Nephron (organoid): Measurements from ENCODE around the gene ADAM17.
A peak's percentile ranks its signal among the peaks of the same experiment; 100 is the strongest.

Experiments used
- H3K27ac Mint-ChIP-seq, 3 experiments: 2 replicates each; pipeline ENCODE4 v1.8.0; 2020; ENCODE audit warnings: mixed read lengths in 3 of 3, mild to moderate bottlenecking in 2 of 3, moderate library complexity in 1 of 3
- H3K27me3 Mint-ChIP-seq: 2 replicates; pipeline ENCODE4 v1.8.0; 2021; ENCODE audit warnings: low read depth, mild to moderate bottlenecking, moderate library complexity, mixed read lengths
- H3K36me3 Mint-ChIP-seq: 2 replicates; pipeline ENCODE4 v1.8.0; 2020; ENCODE audit warnings: low read depth, mixed read lengths
- H3K4me1 Mint-ChIP-seq: 2 replicates; pipeline ENCODE4 v1.8.0; 2020; ENCODE audit warnings: mixed read lengths
- H3K4me3 Mint-ChIP-seq, 3 experiments: 2 replicates each; pipeline ENCODE4 v1.8.0; 2020; ENCODE audit warnings: mild to moderate bottlenecking in 3 of 3, mixed read lengths in 3 of 3, moderate library complexity in 2 of 3
- H3K9me3 Mint-ChIP-seq: 2 replicates; pipeline ENCODE4 v1.8.0; 2020; ENCODE audit warnings: mixed read lengths
- TF ChIP-seq, protein P1 (sequence below), 3 experiments: fragments of 200-600 bp; sonication (generic); IDR thresholded peaks; one replicate each; pipeline ENCODE4 v1.5.0; 2021; ENCODE audit warnings: antibody characterized with exemption in 3 of 3; ENCODE audit not compliant: unreplicated experiment in 3 of 3

Gene ADAM17

DNA sequence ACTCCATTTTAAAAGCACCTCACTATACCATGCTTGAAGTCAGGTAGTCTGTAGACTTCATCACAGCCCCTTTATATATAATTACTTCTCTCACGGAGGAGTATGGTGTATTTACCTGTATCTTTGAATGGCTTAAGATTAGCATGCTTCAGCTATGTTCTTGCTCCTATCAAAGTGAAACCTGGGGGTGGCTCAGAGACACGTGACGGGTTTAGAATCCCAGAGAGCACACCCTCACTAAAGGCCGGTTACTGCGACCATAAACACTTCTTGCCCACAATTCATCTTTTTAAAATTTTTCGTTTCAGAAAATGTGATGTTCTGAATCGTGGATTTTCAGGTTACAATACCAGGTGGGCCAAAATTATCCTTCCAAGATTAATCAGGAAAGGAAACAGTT is 77.7 kb downstream of the ADAM17 start:
- Mint-ChIP-seq H3K27ac (no peak overlapping the region), H3K4me3 (no peak overlapping the region), H3K27me3 (no peaks in the 10 kb centered on the region), H3K4me1 (peaks cover 18% of the 10 kb centered on the region), H3K9me3 (no peaks in the 10 kb centered on the region), H3K36me3 (peaks cover 46% of the 10 kb centered on the region)
- TF ChIP-seq, protein P1, sequence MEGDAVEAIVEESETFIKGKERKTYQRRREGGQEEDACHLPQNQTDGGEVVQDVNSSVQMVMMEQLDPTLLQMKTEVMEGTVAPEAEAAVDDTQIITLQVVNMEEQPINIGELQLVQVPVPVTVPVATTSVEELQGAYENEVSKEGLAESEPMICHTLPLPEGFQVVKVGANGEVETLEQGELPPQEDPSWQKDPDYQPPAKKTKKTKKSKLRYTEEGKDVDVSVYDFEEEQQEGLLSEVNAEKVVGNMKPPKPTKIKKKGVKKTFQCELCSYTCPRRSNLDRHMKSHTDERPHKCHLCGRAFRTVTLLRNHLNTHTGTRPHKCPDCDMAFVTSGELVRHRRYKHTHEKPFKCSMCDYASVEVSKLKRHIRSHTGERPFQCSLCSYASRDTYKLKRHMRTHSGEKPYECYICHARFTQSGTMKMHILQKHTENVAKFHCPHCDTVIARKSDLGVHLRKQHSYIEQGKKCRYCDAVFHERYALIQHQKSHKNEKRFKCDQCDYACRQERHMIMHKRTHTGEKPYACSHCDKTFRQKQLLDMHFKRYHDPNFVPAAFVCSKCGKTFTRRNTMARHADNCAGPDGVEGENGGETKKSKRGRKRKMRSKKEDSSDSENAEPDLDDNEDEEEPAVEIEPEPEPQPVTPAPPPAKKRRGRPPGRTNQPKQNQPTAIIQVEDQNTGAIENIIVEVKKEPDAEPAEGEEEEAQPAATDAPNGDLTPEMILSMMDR (IDR thresholded peaks at IDR 0.05; ENCODE audit: unreplicated experiment in 3 of 3), result no peak

DNA sequence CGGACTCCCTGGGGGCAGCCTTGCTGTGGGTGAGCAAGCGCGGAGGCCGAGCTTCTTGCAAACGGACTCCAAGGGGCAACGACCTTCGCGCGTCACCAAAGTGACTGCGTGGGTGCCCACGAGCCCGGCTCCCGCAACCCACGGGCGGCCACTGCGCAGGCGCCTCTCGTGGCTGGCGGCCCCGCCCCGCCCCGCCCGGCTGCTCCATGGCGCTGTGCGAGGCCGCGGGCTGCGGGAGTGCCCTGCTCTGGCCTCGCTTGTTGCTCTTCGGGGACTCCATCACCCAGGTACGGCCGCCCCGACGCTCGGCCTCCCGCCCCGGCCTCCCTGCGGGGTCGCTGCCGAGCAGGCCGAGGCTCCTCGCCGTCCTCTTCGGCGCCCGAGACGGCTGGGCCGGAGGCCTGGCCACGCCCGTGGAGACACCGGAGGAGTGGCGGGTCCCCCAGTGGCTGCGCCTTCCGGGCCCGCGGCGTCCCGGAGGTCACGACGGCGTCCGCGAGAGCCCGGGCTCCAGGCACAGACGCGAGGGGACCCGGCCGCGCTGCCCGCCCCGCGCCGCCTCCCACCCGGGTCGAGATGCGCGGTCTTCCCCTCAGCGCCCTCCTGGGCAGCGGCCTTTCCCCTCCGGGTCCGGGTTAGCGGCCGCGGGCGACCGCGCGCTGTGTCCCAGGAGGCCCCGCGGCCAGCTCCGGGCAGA is 81.1 kb downstream of the ADAM17 start, which contains the start of gene IAH1:
IAH1 (plus strand) TSS at position 191 of the 697 bp plus-strand sequence; CDS start at position 207, 16 bp downstream.
- H3K9me3 Mint-ChIP-seq, result no peaks in the 10 kb centered on the region
- H3K4me1 Mint-ChIP-seq, result peaks cover 18% of the 10 kb centered on the region
- TF ChIP-seq, protein P1 (IDR thresholded peaks at IDR 0.05; ENCODE audit: unreplicated experiment in 3 of 3), result no peak

DNA sequence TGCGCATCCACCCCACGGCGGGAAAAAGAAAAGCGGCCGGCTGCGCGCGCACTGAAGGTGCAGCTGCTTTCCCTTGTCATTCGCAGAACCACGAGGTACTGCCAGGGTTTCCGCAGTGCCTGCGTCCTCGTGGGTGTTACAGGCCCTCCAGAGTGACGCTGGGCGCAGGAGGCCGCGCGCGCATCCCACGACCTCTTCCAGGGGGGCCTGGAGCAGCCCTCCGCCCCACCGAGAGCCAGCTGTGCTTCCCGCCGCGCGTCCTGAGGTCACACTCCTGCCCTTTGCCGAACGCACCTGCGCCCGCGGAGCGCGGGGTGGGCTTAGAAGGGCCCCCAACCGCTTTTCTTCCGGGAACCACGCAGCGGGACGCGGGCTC is 81.7 kb downstream of the ADAM17 start:
- Mint-ChIP-seq H3K4me1 (peaks cover 18% of the 10 kb centered on the region), H3K4me3 (peak overlapping the region; percentile 71 to 79 (median 77)), H3K27me3 (no peaks in the 10 kb centered on the region), H3K27ac (peak overlapping the region in 2 of 3 experiments; percentile 17 to 41), H3K36me3 (peaks cover 48% of the 10 kb centered on the region), H3K9me3 (no peaks in the 10 kb centered on the region)
- TF ChIP-seq, protein P1 (IDR thresholded peaks at IDR 0.05; ENCODE audit: unreplicated experiment in 3 of 3), result no peak

More for the DNA sequence above, 81.1 kb downstream of the ADAM17 start, which contains the start of gene IAH1:
- peak within 1 kb of the TSS; percentile 45 to 80 (median 72) for H3K27ac Mint-ChIP-seq
- H3K4me3 Mint-ChIP-seq, result peak within 1 kb of the TSS; percentile 78 to 92 (median 87)
- H3K27me3 Mint-ChIP-seq, result no peaks in the 10 kb centered on the region
- H3K36me3 Mint-ChIP-seq, result peaks cover 51% of the 10 kb centered on the region

DNA sequence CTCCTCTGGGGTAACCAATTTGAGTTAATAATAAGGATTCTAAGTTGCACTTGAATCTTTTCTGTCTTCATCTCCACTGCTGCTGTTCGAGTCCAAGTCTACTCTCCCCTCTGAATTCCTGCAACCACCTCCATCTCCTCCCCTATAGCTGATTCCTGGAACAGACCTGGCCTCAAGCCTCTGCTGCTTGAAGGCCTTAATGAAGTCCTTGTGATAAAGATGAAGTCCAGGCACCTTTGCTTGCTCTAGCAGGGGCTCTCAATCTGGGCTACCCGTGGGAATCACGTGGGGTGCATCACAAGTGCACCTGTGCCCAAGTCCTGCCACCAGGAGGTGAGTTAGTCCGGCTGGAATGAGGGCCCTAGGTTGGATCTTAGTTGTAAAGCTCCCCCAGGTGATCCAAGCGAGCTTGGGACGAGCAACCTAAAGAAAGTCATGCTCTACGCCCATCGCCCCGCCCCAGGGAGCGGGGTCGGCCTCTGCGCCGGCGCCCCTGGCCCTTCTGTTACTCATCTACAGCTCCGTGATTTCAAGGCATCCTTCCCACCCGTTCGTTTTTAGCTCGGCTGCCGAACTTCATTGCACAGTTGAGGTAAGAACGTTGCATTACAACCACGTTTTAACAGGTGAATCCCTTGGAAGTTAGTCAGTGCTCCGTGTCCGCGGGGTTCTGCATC is 82.2 kb downstream of the ADAM17 start:
- Mint-ChIP-seq H3K27ac (peak overlapping the region in 2 of 3 experiments; percentile 17 to 41), H3K4me1 (peaks cover 18% of the 10 kb centered on the region), H3K27me3 (no peaks in the 10 kb centered on the region), H3K4me3 (peak overlapping the region; percentile 71 to 79 (median 77)), H3K36me3 (peaks cover 45% of the 10 kb centered on the region), H3K9me3 (no peaks in the 10 kb centered on the region)
- TF ChIP-seq, protein P1 (IDR thresholded peaks at IDR 0.05; ENCODE audit: unreplicated experiment in 3 of 3), result no peak

DNA sequence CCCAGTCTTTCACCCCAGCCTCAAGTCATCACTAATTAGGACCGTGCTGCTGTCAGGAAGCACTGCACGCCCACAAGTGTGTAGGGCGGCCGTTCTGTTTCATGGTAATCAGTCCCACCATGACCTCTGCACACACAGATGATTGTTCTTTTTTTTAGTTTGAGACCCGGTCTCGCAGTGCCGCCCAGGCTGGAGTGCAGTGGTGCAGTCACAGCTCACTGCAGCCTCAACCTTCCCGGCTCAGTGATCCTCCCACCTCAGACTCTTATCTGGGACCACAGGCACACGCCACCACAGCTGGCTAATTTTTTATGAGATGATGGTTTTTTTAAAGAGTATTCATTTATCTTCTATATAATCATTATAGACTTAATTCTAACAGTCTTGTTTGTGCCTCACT is 83.1 kb downstream of the ADAM17 start:
- TF ChIP-seq, protein P1 (IDR thresholded peaks at IDR 0.05; ENCODE audit: unreplicated experiment in 3 of 3), result no peak
- peaks cover 17% of the 10 kb centered on the region for H3K4me1 Mint-ChIP-seq
- H3K4me3 Mint-ChIP-seq, result peak overlapping the region; percentile 52 to 79 (median 71)
- peaks cover 44% of the 10 kb centered on the region for H3K36me3 Mint-ChIP-seq
- no peak overlapping the region for H3K27ac Mint-ChIP-seq
- no peaks in the 10 kb centered on the region for H3K9me3 Mint-ChIP-seq
- no peaks in the 10 kb centered on the region for H3K27me3 Mint-ChIP-seq
